ENCODE measurements around the gene ARHGAP24. TPM values are rescaled to one million over a fixed set of nuclear protein-coding genes. Genes with fewer than 3 reads are reported as not detected.

Gene ARHGAP24
- total RNA-seq, 1 experiment from 2014 or later, result 2.1 TPM

GRCh38 chr4:85675076-85676049, 200.4 kb downstream of the ARHGAP24 start (continued):
- no peak for TF ChIP-seq ZNF121 (CRISPR knock-in tag; IDR thresholded peaks at IDR 0.05)
- TF ChIP-seq PRDM15 (CRISPR knock-in tag; IDR thresholded peaks at IDR 0.05), result no peak

- H3K4me1 Mint-ChIP-seq, result peaks cover 61% of the 10 kb centered on the region
- H3K4me3 Mint-ChIP-seq, result no peak overlapping the region
- ATAC-seq, result no peak
- no peaks in the 10 kb centered on the region for H3K27me3 Mint-ChIP-seq (ENCODE audit: low read depth)
- H3K27ac Mint-ChIP-seq, result no peak overlapping the region
- POLR2A ChIA-PET, result no interaction called here
- no peak for DNase-seq (ENCODE audit: low spot score)
- CTCF ChIA-PET, result interaction anchor here (1.3 kb wide), 1 partner anchor 258 kb away, joined by 3 read pairs; no protein-coding TSS in a partner anchor
- H3K9me3 Mint-ChIP-seq, result 0 out of 2 replicates have a peak, but pooled peaks cover 3% of the 10 kb centered on the region
- no peak for TF ChIP-seq MXD4 (CRISPR knock-in tag; IDR thresholded peaks at IDR 0.05; ENCODE audit: borderline replicate concordance)
- no peak for TF ChIP-seq ZNF532 (CRISPR knock-in tag; IDR thresholded peaks at IDR 0.05; ENCODE audit: borderline replicate concordance)
- TF ChIP-seq TEAD1 (CRISPR knock-in tag; IDR thresholded peaks at IDR 0.05), result no peak
- no peak for TF ChIP-seq ZNF263 (CRISPR knock-in tag; IDR thresholded peaks at IDR 0.05; ENCODE audit: low read depth)
- no peak for TF ChIP-seq FOXP1 (CRISPR knock-in tag; IDR thresholded peaks at IDR 0.05; ENCODE audit: borderline replicate concordance)
- no peak for TF ChIP-seq FOXK1 (CRISPR knock-in tag; IDR thresholded peaks at IDR 0.05)
- no peak for TF ChIP-seq JAZF1 (CRISPR knock-in tag; IDR thresholded peaks at IDR 0.05)
- TF ChIP-seq AR (CRISPR knock-in tag; IDR thresholded peaks at IDR 0.05), result no peak
- no peak for TF ChIP-seq IRF1 (CRISPR knock-in tag; IDR thresholded peaks at IDR 0.05)
- no peak for TF ChIP-seq KAT7 (CRISPR knock-in tag; IDR thresholded peaks at IDR 0.05; ENCODE audit: borderline replicate concordance)
- H3K36me3 Mint-ChIP-seq, result no peaks in the 10 kb centered on the region
Measured at GRCh38 chr4:85676050-85676425, 201.1 kb downstream of the ARHGAP24 start.
